GM20431 (cell line): ENCODE measurements around the gene TEX261.
"Not testable (repeated sequence)": the region's sequence is repeated elsewhere in the genome, so short reads cannot be mapped to it uniquely, and the experiment has no call there.

Experiments
- in situ Hi-C: fragments of 300-500 bp; cut with MseI, MboI; formaldehyde crosslinking; loops from one replicate; pipeline ENCODE4 v1.15.0; 2020; ENCODE audit warnings: low sequenced_read_pairs; ENCODE audit not compliant: unreplicated experiment

TEX261 gene

DNA sequence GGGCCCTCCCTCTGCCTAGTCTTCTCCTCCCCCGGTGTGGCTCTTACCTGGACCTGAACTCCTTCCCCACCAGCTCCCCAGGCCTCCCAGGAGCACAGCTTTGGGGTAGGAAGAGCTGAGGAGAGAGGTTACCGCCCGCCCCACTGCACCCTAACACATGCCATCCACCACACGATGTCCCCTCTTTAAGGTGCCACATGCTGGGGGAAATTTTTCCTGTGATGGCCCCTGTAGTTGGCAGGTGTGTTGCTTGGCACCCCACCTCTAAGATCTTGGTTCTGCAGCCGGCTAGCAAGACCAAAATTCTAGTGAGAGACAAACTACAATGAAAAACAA lies 6.9 kb upstream of the TEX261 start:
- in situ Hi-C loops = loop anchor here (25.0 kb wide), 1 partner anchor 511 kb away; no protein-coding TSS in a partner anchor

DNA sequence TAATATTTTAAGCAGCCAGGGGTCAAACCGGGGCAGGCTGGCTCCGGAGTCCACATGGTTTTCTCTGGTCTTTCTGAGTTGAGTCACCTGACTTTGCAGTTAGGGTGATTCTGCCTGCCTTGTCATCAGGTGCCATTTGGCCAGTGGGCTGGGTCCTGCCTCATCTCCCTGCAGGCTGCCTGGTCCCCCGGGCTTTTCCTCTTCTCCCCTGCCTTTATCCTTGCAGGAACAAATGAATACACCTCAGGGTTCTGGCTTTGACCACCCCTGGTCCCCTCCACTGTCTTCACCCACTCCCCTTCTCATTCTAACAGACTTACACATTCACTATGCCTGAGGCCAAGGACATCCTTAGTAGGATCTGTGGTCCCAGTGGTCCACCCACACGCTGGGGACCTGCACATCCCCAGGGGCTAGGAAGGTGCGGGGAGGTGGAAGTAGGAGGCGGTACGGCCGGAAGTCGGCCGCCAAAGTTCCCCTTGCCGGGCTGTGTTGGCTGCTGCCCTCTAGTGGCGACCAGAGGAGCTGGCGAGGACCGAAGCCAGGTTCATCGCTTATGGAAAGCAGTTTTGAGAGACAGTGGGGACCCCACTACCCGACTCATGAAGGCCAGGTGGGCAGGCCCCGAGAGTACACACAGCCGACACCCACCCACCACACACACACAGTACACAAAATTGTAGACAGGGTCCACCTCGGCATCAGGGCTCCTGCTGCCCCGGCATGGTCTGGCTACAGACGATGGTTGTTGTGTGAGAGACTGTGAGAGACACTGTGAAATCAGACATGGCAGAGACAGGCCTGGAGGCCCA lies 6.3 kb upstream of the TEX261 start:
- in situ Hi-C loops = loop anchor here (25.0 kb wide), 1 partner anchor 511 kb away; no protein-coding TSS in a partner anchor

DNA sequence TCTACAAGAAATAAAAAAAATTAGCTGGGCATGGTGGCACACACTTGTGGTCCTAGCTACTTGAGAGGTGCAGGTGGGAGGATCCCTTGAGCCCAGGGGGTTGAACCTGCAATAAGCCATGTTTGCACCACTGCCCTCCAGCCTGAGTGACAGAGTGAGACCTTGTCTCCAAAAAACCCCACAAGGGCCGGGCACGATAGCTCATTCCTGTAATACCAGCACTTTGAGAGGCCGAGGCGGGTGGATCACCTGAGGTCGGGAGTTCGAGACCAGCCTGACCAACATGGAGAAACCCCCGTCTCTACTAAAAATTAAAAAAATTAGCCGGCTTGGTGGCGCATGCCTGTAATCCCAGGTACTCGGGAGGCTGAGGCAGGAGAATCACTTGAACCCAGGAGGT lies 5.3 kb upstream of the TEX261 start:
- in situ Hi-C loops = loop anchor here (25.0 kb wide), 1 partner anchor 512 kb away; no protein-coding TSS in a partner anchor

DNA sequence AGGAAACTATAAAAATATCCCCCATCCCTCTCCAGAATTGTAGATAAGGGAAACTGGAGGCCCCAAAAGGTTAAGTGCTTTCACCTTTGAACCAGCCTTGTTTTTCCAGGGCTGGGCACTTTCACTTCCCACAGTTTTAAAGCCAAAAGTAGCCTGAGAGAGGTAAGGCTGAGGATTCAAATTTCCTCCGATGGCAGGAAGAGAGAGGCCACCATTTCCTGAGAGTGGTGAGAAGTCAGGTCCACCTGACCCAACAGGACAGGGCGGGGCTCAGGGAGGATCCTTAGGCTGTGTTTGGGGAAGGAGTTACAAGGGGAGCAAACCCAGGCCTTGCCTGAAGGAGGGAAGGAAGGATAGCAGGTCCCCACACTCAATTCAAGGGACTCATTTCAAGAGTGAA lies 4.7 kb upstream of the TEX261 start:
- in situ Hi-C loops = no loop called here

DNA sequence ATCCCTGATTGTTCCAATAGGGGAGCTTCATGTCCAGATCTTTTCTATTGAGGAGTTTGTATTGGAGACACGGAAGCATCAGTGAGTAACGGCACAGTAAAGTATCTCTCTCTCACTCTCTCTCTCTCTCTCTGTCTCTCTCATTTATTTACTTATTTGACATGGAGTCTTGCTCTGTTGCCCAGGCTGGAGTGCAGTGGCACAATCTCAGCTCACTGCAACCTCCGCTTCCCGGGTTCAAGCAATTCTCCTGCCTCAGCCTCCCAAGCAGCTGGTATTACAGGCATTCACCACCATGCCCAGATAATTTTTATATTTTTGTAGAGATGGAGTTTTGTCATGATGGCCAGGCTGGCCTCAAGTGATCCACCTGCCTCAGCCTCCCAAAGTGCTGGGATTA lies 4.2 kb upstream of the TEX261 start:
- in situ Hi-C loops = not testable (repeated sequence)

DNA sequence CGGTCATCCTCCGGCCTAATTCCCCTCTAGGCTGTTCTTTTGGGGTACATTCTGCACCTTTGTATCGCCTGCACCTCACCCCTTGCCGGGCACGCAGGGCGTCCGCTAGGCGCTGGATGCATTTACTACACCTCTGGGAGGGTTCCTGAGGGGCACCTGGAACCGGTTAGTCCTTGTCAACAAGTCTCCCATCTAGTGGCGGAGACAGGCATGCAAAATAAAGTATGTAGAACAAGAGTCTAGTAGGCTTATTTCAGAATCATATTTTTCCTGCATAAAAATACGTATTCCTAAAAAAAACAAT lies 705 bp upstream of the TEX261 start:
- in situ Hi-C loops = no loop called here

DNA sequence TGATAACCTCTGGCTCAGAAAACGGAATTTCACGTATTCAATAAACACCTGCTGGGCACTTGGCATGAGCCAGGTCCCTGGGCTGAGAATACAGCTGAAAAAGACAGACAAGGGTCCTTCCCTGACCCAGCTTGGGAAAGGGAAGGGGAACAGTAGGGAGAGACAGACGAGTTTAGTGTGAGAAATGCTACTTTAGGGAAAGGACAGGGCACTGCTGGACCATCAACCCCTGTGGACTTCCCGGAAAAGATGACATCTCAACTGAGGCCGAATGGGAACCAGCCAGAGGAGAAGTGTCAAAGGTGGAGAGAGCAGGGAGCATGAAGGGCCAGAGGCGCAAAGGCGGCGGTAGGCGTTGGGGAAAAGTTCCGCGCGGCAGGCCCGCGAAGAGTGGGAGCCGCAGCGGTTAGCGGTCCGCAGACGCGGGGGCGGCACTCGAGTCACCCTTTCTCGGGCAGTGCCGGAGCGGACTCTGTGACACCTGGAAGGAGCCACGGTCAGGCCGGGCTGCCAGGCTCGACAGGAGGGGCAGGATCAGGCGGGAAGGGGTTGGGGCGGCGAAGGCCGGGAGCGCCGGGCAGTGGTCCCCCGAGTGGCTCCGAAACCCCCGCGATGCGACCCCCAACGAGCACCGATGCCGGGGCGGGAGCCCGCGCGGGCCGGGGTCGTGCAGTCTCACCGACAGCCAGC lies 519 bp downstream of the TEX261 start:
- in situ Hi-C loops = no loop called here

DNA sequence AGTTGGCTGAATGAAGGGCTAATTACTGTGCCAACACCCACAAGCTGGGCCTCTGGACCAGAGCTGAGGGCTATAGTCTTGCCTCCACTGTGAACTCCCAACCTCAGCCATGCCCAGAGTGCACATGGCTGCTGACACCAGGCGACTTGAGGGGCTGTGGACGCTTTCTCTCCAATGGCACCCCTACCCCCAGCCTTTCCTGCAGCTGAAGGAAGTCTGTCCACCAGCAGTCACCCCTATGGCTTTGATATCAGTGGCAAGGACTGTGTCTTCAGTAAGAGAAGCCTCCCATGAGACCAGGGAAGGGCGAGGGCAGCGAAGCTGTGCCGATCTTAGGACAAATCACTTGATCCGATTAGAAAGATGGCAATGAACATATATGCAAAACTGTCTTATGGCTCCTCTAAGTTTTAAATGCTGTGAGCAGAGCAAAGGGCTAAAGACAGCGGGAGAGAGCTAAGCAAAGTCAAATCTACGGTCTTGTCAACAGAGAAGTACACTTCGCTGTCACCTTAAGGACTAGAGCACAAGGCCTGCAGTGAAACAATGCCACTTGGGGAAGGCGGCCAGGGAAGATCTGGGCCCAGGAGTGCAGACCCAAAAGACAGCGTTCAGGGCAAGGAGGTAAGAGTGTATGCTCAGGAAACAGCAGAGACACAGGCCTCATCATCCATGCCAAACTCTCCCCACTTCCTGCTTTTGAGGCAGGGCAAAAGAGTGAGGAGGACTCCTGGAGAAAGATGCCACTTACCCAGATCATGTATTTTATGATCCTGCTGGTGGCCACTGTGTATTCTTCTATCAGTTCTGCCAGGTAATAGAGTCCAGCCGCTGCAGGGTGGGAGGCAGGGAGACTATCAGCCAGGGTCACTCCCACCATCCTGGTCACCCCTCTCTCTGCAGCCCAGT lies 1.5 kb downstream of the TEX261 start:
- in situ Hi-C loops = no loop called here

DNA sequence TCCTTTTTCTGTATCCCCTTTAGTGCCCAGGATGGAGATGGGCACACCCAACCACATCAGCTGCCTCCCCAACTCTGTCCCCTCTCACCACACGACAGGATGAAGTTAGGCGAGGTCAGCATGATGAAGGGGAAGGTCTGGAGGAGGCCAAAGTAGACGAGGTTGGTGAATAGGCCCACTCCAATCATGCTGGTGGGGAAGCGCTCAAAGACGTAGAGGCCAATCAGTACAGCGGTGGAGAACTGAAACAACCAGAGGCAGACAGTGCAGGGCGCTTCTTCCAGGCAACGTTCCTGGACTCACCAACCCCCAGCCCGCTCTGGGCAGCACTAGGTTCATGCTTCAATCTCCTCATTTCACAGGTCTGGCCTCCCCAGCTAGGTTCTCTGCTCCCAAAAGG lies 2.9 kb downstream of the TEX261 start:
- in situ Hi-C loops = no loop called here

DNA sequence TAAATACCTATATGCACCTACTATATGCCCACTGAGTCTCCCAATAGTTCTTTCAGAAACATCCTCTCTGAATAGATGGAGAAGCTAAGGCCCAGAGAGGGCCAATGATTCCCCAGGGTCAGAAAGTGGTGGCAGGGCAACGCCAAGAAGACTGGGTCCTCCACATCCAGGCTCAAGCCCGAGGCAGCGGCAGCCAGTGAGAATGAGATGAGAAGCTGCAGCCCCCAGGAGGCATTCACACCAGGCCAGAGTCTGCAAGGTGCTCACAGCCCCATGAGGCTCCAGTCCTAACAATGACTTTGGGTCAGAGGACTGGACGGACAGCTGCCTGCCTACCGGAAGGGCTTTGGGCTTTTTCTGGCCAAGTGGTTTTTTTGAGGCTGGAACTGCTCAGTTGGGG lies 3.5 kb downstream of the TEX261 start:
- in situ Hi-C loops = no loop called here

DNA sequence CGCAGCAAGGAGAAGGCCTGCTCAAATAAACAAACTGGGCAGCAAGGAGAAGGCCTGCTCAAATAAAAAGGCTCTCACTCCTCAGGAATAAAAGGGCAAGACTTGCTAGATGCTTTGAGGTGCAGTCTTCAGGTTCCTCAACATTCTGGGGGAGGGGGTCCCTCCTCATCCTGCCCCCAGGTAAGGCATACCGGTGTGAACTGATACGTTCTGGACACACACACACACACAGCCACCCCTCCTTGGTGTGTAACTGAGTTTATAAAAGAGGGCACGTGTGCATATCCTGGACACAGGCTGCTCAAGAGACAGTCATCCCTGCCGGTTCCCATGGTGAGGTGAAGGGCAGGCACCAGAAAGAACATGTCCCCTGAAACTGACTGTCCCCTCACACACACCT lies 4.5 kb downstream of the TEX261 start:
- in situ Hi-C loops = no loop called here

DNA sequence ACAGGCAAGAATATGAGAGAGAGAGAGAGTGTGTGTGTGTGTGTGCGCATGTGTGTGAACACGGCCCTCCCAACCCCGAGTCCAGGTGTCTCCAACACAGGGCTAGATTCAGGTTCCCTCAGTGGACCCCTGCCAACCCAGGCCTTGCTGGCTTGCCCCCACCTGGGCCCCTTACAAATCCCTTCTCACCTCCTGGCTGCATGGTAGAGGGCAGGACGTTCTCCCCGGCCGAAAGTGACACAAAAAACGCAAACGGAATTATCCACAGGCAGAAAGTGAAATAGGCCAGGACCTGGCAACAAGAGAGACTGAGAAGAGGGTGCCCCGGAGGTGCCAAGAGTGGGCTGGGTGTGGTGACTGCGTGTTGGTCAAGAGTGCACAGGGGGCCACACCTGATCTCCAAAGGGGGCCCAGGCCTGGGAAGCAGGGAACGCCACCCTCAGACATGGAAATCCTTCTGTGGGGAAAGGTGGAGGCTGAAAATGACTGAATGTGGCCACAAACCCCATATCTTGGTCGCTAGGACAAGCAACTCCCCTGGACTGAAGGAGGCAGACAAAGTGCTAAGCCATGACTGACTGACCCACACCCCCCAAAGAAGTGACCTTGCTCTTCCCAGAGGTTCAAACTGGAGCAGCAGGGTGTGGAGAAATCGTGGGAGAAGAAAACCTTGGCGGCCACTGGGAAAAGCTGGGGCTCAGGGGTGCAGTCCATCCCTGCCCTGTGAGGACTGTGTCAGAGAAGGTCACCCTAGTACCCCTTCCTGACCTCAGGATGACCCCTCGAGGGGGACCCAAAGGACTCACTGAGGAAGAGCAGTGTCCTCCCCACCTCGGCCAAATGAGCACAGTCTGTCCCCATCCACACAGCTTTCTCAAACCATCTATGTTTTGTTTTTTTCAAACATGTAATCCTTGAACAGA lies 5.7 kb downstream of the TEX261 start:
- in situ Hi-C loops = no loop called here

DNA sequence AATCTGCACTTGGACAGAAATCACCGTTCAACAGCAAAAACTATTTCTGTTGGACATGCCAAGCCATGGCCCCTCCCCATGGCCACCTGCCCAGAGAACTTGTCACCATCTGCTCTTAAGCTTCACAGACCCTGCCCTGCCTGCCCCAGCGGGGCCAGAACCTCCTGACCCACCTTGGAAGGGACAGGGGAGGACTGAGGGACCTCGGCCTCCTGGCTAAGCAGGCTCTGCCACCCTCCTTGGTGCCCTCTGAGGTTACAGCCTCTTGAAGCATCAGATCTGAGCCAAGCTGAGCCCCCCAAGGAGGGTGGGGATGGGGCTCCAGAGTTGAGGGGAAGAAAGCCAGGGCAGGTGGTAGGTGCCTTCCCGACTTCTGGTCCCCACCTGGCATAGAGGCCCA lies 6.5 kb downstream of the TEX261 start:
- in situ Hi-C loops = no loop called here

DNA sequence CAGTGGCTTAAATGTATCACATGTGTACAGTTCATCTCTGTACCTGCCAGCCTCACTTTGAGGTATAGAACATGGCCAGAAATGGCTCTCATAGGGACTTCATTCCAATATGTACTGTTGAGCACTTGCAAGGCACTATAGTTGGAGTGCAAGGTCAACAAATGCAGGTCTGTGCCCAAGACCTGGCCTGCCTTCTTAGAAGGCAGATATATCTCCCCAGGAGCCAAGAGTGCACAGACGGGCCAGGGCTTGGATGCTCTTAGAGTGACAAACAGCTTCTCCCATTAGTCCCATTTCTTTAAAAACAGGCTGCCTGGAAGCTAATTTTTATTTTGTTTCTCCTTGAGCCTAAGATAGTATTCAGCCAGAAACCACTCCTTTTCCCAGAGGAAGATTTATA lies 7.3 kb downstream of the TEX261 start:
- in situ Hi-C loops = no loop called here

DNA sequence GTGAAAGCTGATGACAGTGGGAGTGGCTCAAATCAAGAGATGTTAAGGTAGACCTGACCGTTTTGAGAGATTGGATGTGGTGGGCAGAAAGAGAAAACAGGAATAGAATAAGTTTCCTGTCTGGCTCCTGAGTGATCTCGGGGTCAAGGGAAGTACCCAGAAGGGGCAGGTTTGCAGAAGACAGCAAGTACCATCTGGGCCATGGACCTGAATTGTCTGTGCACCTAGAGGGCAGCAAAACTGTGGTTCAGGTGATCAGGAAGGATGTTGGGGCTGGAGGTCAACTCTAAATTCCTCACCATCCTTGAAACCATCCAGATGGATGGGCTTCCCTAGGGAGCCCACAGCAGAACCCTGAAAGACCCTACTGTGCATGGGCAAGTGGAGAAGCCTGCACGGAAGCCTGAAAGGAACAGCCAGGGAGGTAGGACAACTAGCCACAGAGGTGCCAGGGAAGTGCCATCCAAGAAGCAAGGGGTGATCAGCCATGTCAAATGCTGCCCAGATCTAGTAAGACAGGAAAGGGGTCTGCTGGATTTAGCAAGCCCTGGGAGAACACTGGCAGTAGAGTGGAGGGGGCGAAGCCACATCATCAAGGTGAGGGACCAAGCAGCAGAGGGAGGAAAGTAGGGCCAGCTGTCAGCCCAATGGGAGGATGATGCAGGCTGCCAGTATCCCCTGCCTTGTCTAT lies 8.0 kb downstream of the TEX261 start:
- in situ Hi-C loops = no loop called here

DNA sequence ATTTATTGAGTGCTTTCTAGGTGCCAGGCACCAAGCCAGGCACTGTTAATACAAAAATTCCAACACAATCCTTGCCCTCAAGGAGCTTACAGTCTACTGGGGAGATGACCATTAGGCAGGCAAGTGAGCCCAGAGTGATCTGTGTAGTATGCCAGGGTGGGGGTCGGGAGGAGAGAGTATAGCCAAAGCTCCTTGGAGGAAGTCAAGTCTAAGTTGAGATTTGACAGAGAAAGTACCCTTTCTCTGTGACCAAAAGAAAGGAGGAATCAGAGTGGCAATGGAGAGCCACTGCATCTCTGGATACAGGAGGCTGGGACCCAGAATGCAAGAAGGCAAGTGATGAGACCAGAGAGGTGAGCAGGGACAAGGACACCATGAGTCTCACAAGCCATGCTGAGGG lies 8.7 kb downstream of the TEX261 start:
- in situ Hi-C loops = no loop called here

DNA sequence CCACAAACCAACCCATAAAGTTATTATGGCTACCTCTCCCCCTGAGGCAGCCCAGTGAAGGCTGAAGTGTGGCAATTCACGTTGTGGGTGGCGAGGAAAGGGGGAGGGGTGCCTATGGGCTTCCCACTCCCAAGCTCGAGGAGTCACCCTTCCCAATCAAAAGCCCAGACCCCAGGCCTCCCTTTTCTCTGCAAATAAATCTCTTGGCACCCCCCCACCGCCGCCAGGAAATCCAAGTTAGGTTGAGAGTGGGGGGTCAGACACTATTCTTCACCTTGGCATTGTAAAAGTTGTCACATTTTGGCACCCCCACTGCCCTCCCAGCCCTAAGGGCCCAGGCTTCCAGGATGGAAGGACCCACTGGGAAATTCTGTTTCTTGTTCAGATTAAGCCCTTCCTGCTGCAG lies 9.4 kb downstream of the TEX261 start:
- in situ Hi-C loops = no loop called here

DNA sequence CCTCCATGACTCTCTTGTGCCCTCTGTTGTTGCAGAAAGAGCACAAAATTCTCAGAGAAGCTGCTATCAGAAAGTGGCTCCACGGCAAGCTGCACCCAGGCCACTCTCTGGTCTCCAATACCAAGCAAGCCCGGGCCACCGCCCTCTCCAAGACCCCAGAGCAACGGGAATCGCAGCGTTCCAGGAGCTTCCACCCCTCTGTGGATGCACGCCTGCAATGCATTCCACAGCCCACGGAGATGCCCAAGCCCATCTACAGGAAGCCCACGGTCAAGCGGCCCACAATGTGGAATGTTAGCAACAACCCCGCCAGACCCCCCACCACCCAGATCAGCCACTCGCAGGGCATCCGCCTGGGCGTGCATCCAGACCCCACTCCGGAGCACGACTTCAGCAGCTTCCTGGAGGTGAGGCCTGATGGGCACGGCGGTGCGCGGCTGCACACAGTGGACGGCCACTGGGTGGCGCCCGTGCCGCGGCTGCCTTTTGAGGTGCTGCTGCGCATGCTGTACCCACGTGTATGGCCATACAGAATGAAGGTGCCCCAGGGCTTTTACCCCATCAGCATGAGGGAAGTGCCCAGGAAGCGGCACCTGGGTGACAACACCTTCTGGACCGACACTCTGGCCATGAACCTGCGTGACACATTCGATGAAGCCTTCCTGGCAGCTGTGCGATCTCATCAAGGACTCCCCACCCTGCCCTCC lies 9.9 kb downstream of the TEX261 start:
- in situ Hi-C loops = no loop called here

DNA sequence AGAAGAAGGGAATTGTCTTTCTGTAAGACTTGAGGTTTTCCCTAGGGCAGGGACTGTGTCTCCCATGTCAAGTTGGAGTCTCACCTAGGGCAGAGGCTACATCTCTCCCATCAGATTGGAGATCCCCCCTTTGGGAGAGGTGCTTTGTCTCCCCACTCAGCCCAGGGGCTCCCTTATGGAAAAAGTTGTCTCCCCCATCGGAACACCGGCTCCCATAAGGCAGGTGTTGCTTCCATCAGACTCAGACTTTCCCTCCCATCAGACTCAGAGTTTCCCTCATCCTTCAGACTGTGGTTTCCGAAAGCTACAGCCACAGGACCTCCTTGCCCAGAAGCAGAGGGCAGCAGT lies 10.5 kb downstream of the TEX261 start:
- in situ Hi-C loops = no loop called here
